ENCODE data around the gene DPF1. TPM values are rescaled to one million over a fixed set of nuclear protein-coding genes. Genes with fewer than 3 reads are reported as not detected.

Gene DPF1
- total RNA-seq, 5 donors from 2014 or later (not counting 1 experiment from before 2014, with no cell fraction given), result not detected

DNA sequence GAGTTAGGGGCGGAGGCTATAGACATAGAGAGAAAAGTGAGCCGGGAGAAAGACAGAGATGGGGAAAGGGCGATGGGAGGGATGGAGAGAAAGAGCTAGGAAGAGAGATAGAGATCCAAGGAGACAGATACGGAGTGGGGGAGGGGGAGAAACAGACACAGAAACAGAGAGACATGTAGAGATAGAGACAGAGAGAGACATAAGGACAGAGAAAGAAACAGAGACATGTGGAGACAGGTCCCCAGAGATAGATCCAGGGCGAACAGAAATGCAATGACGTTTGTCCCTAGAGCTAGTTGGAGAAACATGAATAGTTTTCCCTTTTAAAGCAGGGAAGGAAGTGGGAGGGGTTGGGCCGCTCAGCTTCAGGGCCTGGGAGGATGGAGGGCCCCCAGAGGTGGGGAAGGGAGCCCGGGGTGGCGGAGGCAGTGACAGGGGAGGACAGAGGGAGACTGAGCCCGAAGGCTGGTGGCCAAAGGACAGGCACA, 27.6 kb upstream of the DPF1 start:
- Histone ChIP-seq H3K27me3 (replicated peaks in 1 of 2; ENCODE audit: control insufficient read depth in 2 of 2, extremely low read depth in 1 of 2, insufficient read depth in 2 of 2, low read length in 1 of 2) (peaks cover 0 to 38% of the 10 kb centered on the region in 2 experiments), H3K4me1 (ENCODE audit: control insufficient read depth in 1 of 2, extremely low read depth in 1 of 2, insufficient read depth in 2 of 2, low read length in 2 of 2) (peaks cover 0 to 4% of the 10 kb centered on the region in 2 experiments), H3K36me3 (ENCODE audit: control insufficient read depth in 2 of 2, extremely low read depth in 1 of 2, insufficient read depth in 1 of 2, low read length in 1 of 2) (no peaks in the 10 kb centered on the region), H3K27ac (ENCODE audit: low read length) (no peak overlapping the region), H3K4me3 (ENCODE audit: control insufficient read depth in 1 of 2, extremely low read depth in 1 of 2, low read length in 1 of 2) (no peak overlapping the region), H3K9me3 (no peaks in the 10 kb centered on the region)
- Mint-ChIP-seq H3K9me3 (no peaks in the 10 kb centered on the region), H3K4me1 (peaks cover 0 to 6% (median under 1%) of the 10 kb centered on the region in 3 donors), H3K27ac (no peak overlapping the region), H3K4me3 (no peak overlapping the region), H3K36me3 (no peaks in the 10 kb centered on the region), H3K27me3 (peaks cover 15 to 16% of the 10 kb centered on the region in 2 donors)
- CTCF ChIA-PET, result no interaction called here
- ATAC-seq (replicated peaks in 1 of 4) (no peak), DNase-seq (no peak)
- 35% methylated on average over 10 of the region's 10 CpGs for WGBS (ENCODE audit: insufficient coverage)
- POLR2A ChIA-PET, result interaction anchor here in 1 of 2 donors (0.6 kb wide), 1 partner anchor 376 kb away, joined by 3 read pairs; no protein-coding TSS in a partner anchor

DNA sequence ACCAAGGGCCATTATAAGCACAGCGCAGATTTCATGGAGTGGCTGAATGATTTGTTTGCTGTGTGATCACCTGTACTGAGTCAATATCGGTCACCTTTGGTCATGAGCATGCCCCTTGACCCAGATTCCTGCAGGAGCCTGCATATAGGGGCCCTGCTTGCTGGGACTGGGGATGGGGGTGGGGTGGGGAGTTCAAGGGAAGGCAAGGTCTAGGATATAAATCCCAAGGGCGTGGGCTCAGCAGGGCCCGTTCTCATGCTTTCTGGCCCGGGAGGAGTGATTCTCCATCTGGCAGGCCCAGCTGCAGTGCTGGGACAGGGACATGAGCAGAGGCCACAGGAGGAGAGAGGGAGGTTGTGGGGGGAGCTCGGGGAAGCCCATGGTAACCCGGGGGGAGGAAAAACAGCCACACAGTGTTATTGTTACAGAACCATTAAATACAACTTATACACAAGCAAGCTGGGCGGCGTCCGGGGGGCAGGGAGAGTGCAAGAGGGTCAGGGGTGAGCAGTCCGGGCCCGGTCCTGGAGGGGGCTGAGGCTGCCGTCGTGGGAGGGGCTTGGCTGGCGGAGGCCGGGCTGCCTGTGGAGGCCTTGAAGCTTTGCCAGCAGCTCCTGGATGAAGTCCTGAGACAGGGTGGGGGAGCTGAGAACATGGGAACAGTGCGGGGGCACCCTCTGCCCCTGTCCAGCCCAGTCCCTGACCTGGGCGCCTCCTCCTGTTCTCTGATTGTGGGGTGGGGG, 27.0 kb upstream of the DPF1 start:
- Histone ChIP-seq H3K36me3 (ENCODE audit: control insufficient read depth in 2 of 2, extremely low read depth in 1 of 2, insufficient read depth in 1 of 2, low read length in 1 of 2) (no peaks in the 10 kb centered on the region), H3K27me3 (replicated peaks in 1 of 2; ENCODE audit: control insufficient read depth in 2 of 2, extremely low read depth in 1 of 2, insufficient read depth in 2 of 2, low read length in 1 of 2) (peaks cover 0 to 33% of the 10 kb centered on the region in 2 experiments), H3K4me3 (ENCODE audit: control insufficient read depth in 1 of 2, extremely low read depth in 1 of 2, low read length in 1 of 2) (no peak overlapping the region), H3K27ac (ENCODE audit: low read length) (no peak overlapping the region), H3K4me1 (ENCODE audit: control insufficient read depth in 1 of 2, extremely low read depth in 1 of 2, insufficient read depth in 2 of 2, low read length in 2 of 2) (no peaks in the 10 kb centered on the region), H3K9me3 (no peaks in the 10 kb centered on the region)
- ChIA-PET CTCF (no interaction called here), POLR2A (interaction anchor here in 1 of 2 donors (0.6 kb wide), 1 partner anchor 376 kb away, joined by 3 read pairs; no protein-coding TSS in a partner anchor)
- Mint-ChIP-seq H3K27ac (no peak overlapping the region), H3K27me3 (peaks cover 14 to 16% of the 10 kb centered on the region in 2 donors), H3K36me3 (no peaks in the 10 kb centered on the region), H3K4me3 (no peak overlapping the region), H3K9me3 (no peaks in the 10 kb centered on the region), H3K4me1 (peaks cover 0 to 5% (median 0%) of the 10 kb centered on the region in 3 donors)
- ATAC-seq (replicated peaks in 1 of 4) (no peak), DNase-seq (no peak)
- WGBS (ENCODE audit: insufficient coverage), result 88% methylated on average over 14 of the region's 18 CpGs

DNA sequence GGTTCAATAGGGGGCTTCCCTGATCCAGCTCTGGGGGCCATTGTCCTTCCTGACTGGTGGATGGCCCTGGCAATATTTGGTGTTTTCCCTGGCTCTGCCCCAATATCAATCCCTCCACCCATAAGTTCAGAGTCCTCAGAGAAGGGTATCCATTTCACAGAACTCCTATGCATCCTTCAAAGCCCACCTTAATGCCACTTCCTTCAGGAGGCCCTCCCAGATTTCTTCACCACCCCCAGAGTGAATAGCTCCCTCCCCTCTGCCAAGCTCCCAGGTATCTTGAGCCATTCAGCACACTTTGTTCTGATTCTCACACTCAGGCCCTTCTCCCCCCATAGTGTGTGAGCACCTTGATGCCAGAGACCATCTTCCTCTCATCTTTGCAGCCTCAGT, 26.4 kb upstream of the DPF1 start:
- H3K9me3 ChIP-seq, result no peaks in the 10 kb centered on the region
- H3K4me1 ChIP-seq (ENCODE audit: control insufficient read depth in 1 of 2, extremely low read depth in 1 of 2, insufficient read depth in 2 of 2, low read length in 2 of 2), result no peaks in the 10 kb centered on the region
- no peak for ATAC-seq (replicated peaks in 1 of 4)
- no peaks in the 10 kb centered on the region for H3K9me3 Mint-ChIP-seq
- H3K4me3 Mint-ChIP-seq, result no peak overlapping the region
- H3K4me1 Mint-ChIP-seq, result peaks cover 0 to 5% (median 0%) of the 10 kb centered on the region in 3 donors
- no peak overlapping the region for H3K27ac ChIP-seq (ENCODE audit: low read length)
- H3K27ac Mint-ChIP-seq, result no peak overlapping the region
- DNase-seq, result no peak
- H3K36me3 Mint-ChIP-seq, result no peaks in the 10 kb centered on the region
- peaks cover 0 to 27% of the 10 kb centered on the region in 2 experiments for H3K27me3 ChIP-seq (replicated peaks in 1 of 2; ENCODE audit: control insufficient read depth in 2 of 2, extremely low read depth in 1 of 2, insufficient read depth in 2 of 2, low read length in 1 of 2)
- H3K27me3 Mint-ChIP-seq, result peaks cover 9 to 12% of the 10 kb centered on the region in 2 donors
- CTCF ChIA-PET, result interaction anchor here in 1 of 2 donors (0.6 kb wide), 1 partner anchor 14 kb away, joined by 4 read pairs; no protein-coding TSS in a partner anchor
- H3K36me3 ChIP-seq (ENCODE audit: control insufficient read depth in 2 of 2, extremely low read depth in 1 of 2, insufficient read depth in 1 of 2, low read length in 1 of 2), result no peaks in the 10 kb centered on the region
- POLR2A ChIA-PET, result no interaction called here
- H3K4me3 ChIP-seq (ENCODE audit: control insufficient read depth in 1 of 2, extremely low read depth in 1 of 2, low read length in 1 of 2), result no peak overlapping the region

DNA sequence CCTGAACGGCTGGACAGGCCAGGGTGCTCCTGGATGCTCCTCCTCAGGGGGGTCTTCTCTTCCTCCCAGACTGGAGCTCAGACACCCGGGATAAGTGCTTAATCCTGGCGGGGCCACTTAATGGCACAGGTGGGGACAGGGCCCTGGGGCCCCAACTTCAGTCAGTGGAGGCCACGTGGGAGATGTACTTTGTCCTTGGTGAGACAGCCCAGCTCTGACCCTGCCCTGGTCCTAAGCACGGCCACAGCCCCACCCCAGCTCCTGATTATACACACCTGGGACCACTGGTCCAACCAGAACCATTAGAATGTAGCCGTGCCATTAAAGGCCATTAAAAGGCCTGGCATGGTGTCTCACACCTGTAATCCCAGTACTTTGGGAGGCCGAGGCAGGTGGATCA, 24.4 kb upstream of the DPF1 start:
- Histone ChIP-seq H3K4me1 (ENCODE audit: control insufficient read depth in 1 of 2, extremely low read depth in 1 of 2, insufficient read depth in 2 of 2, low read length in 2 of 2) (peaks cover 0 to 6% of the 10 kb centered on the region in 2 experiments), H3K36me3 (ENCODE audit: control insufficient read depth in 2 of 2, extremely low read depth in 1 of 2, insufficient read depth in 1 of 2, low read length in 1 of 2) (no peaks in the 10 kb centered on the region), H3K4me3 (ENCODE audit: control insufficient read depth in 1 of 2, extremely low read depth in 1 of 2, low read length in 1 of 2) (no peak overlapping the region), H3K27me3 (replicated peaks in 1 of 2; ENCODE audit: control insufficient read depth in 2 of 2, extremely low read depth in 1 of 2, insufficient read depth in 2 of 2, low read length in 1 of 2) (peaks cover 0 to 23% of the 10 kb centered on the region in 2 experiments), H3K9me3 (no peaks in the 10 kb centered on the region), H3K27ac (ENCODE audit: low read length) (no peak overlapping the region)
- DNase-seq, result no peak
- no peaks in the 10 kb centered on the region for H3K9me3 Mint-ChIP-seq
- POLR2A ChIA-PET, result no interaction called here
- no peaks in the 10 kb centered on the region for H3K36me3 Mint-ChIP-seq
- peaks cover 4 to 8% (median 6%) of the 10 kb centered on the region in 3 donors for H3K4me1 Mint-ChIP-seq
- ATAC-seq (replicated peaks in 1 of 4), result no peak
- CTCF ChIA-PET, result no interaction called here
- H3K4me3 Mint-ChIP-seq, result no peak overlapping the region
- H3K27ac Mint-ChIP-seq, result no peak overlapping the region
- H3K27me3 Mint-ChIP-seq, result peaks cover 4 to 6% of the 10 kb centered on the region in 2 donors
- WGBS (ENCODE audit: insufficient coverage), result 88% methylated on average over 7 of the region's 7 CpGs

DNA sequence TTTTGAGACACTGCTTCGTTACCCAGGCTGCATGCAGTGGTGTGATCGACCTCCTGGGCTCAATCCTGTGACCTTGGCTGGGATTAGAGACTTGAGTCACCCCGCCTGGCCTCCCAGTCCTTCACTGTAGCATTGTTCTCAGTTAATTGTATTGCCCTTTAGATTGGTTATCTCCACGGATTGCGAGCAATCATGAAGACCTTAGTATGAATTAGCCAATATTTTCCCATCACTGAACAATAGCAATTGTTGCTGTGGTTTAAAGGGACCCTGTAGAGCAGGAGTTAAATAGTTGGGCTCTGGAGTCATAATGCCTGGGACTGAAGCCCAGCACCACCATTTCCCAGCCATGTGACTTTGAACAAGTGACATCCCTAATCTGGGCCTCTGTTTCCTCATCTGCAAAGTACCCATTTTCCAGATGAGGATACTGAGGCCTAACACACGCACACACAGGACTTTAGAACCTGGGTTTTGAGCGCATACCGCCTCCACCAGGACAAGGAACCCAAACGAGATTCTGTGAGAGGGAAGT, 23.8 kb upstream of the DPF1 start:
- no peak overlapping the region for H3K4me3 Mint-ChIP-seq
- H3K9me3 Mint-ChIP-seq, result no peaks in the 10 kb centered on the region
- ChIA-PET CTCF (interaction anchor here in 1 of 2 donors (0.7 kb wide), 1 partner anchor 1999 kb away, joined by 16 read pairs; no protein-coding TSS in a partner anchor), POLR2A (no interaction called here)
- ATAC-seq (replicated peaks in 1 of 4) (no peak), DNase-seq (no peak)
- peaks cover 4 to 6% of the 10 kb centered on the region in 2 donors for H3K27me3 Mint-ChIP-seq
- no peak overlapping the region for H3K27ac Mint-ChIP-seq
- H3K36me3 ChIP-seq (ENCODE audit: control insufficient read depth in 2 of 2, extremely low read depth in 1 of 2, insufficient read depth in 1 of 2, low read length in 1 of 2), result no peaks in the 10 kb centered on the region
- 68% methylated on average over 3 of the region's 9 CpGs for WGBS (ENCODE audit: insufficient coverage)
- H3K4me1 Mint-ChIP-seq, result peaks cover 4 to 8% (median 6%) of the 10 kb centered on the region in 3 donors
- no peak overlapping the region for H3K4me3 ChIP-seq (ENCODE audit: control insufficient read depth in 1 of 2, extremely low read depth in 1 of 2, low read length in 1 of 2)
- H3K27ac ChIP-seq (ENCODE audit: low read length), result no peak overlapping the region
- peaks cover 0 to 7% of the 10 kb centered on the region in 2 experiments for H3K4me1 ChIP-seq (ENCODE audit: control insufficient read depth in 1 of 2, extremely low read depth in 1 of 2, insufficient read depth in 2 of 2, low read length in 2 of 2)
- no peaks in the 10 kb centered on the region for H3K9me3 ChIP-seq
- H3K27me3 ChIP-seq (replicated peaks in 1 of 2; ENCODE audit: control insufficient read depth in 2 of 2, extremely low read depth in 1 of 2, insufficient read depth in 2 of 2, low read length in 1 of 2), result peaks cover 0 to 23% of the 10 kb centered on the region in 2 experiments
- no peaks in the 10 kb centered on the region for H3K36me3 Mint-ChIP-seq

DNA sequence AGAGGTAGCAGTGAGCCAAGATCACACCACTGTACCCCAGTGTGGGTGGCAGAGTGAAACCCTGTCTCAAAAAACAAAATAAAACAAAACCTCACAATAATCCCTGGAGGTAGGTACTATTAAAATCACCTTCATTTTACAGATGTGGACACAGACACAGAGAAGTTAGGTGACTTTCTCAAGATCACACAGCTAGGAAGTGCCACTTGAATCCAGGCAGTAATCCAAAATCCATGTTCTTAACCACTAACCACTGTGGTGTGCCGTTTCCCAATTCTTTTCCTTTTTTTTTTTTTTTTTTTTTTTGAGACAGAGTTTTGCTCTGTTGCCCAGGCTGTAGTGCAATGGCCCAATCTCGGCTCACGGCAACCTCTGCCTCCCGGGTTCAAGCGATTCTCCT, 23.1 kb upstream of the DPF1 start:
- no peak overlapping the region for H3K27ac Mint-ChIP-seq
- Histone ChIP-seq H3K4me3 (ENCODE audit: control insufficient read depth in 1 of 2, extremely low read depth in 1 of 2, low read length in 1 of 2) (no peak overlapping the region), H3K4me1 (ENCODE audit: control insufficient read depth in 1 of 2, extremely low read depth in 1 of 2, insufficient read depth in 2 of 2, low read length in 2 of 2) (peaks cover 0 to 7% of the 10 kb centered on the region in 2 experiments), H3K27ac (ENCODE audit: low read length) (no peak overlapping the region), H3K36me3 (ENCODE audit: control insufficient read depth in 2 of 2, extremely low read depth in 1 of 2, insufficient read depth in 1 of 2, low read length in 1 of 2) (no peaks in the 10 kb centered on the region), H3K27me3 (replicated peaks in 1 of 2; ENCODE audit: control insufficient read depth in 2 of 2, extremely low read depth in 1 of 2, insufficient read depth in 2 of 2, low read length in 1 of 2) (peaks cover 0 to 17% of the 10 kb centered on the region in 2 experiments), H3K9me3 (no peaks in the 10 kb centered on the region)
- H3K4me1 Mint-ChIP-seq, result peaks cover 4 to 8% (median 6%) of the 10 kb centered on the region in 3 donors
- no peaks in the 10 kb centered on the region for H3K9me3 Mint-ChIP-seq
- POLR2A ChIA-PET, result no interaction called here
- H3K36me3 Mint-ChIP-seq, result no peaks in the 10 kb centered on the region
- DNase-seq, result no peak
- no peak for ATAC-seq (replicated peaks in 1 of 4)
- CTCF ChIA-PET, result interaction anchor here in 1 of 2 donors (0.7 kb wide), 1 partner anchor 2000 kb away, joined by 16 read pairs; no protein-coding TSS in a partner anchor
- no peak overlapping the region for H3K4me3 Mint-ChIP-seq
- peaks cover 4 to 6% of the 10 kb centered on the region in 2 donors for H3K27me3 Mint-ChIP-seq
- no CpG with 5 or more reads among the region's 5 CpGs for WGBS (ENCODE audit: insufficient coverage)

All from T-cell (primary cell).